Measurements from ENCODE around the gene MTCP1. TPM values are rescaled to one million over a fixed set of nuclear protein-coding genes. Genes with fewer than 3 reads are reported as not detected.

The MTCP1 gene
- total and polyA plus RNA-seq, 10 of the 15 experiments (the other 5 are each of a cell fraction or from before 2014, with no cell fraction given), result 16.6 to 74.0 (median 30.9) TPM

DNA sequence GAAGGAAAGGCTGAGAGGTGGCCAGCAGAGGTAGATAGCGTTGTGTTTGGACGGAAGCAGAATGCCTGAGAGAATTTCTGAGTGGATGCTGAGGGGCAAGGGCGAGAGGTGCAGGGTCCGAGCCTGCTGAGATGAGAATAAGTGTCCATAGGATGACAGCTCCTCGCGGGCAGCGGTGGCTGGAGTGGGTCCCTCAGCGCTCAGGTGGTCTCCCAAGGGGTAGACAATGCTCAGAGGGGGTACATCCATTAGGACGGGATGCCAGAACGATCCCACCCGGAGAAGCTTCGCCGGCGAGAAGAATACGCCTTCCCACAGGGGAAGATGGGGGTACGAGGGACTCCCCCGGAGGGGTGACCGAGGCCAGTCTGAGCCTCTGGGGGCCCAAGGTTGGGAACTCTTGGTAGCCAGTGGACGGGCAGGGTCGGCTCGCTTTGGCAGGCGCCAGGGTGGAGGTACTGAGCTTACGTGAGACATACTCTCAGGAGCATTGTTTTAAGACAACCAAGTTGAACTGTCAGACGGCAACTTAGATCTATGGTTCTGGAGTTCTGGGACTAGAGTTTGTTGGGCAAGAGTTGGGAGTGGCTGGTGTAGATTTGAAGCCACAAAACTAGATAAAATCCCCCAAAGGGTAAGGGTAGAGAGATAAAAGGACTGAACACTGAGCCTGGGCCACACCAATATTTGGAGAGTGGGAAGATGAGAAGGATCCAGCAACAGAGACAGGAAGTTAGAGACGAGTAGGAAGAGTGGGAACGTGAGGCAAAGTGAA, 16.2 kb upstream of the MTCP1 start:
- in situ Hi-C loops (cut with MboI), result no loop called here
- POLR2A ChIA-PET, result no interaction called here
- no peaks in the 10 kb centered on the region for H4K20me1 ChIP-seq (ENCODE audit: control insufficient read depth, insufficient read depth)

More for the DNA sequence above, 16.2 kb upstream of the MTCP1 start:
- Histone ChIP-seq H3K27ac (ENCODE audit: control insufficient read depth, insufficient read depth) (no peak overlapping the region), H3K36me3 (ENCODE audit: control insufficient read depth in 2 of 2, insufficient read depth in 2 of 2, low read length in 1 of 2) (peaks cover 0 to 2% of the 10 kb centered on the region in 2 experiments; a peak in 1 of 4 replicates), H2AFZ (ENCODE audit: control insufficient read depth, low read depth, low read length) (no peak overlapping the region), H3K4me3 (no peak overlapping the region), H3K4me1 (ENCODE audit: control insufficient read depth, insufficient read depth, low read length) (no peaks in the 10 kb centered on the region), H3K27me3 (replicated peaks in 1 of 2; ENCODE audit: control insufficient read depth in 2 of 2, insufficient read depth in 2 of 2, low read length in 1 of 2) (no peaks in the 10 kb centered on the region), H3K9ac (ENCODE audit: control insufficient read depth, insufficient read depth, low read length) (no peak overlapping the region), H3K4me2 (ENCODE audit: control insufficient read depth, insufficient read depth) (no peak overlapping the region), H3K9me3 (replicated peaks; ENCODE audit: control insufficient read depth, insufficient read depth, low read length) (no peaks in the 10 kb centered on the region), H3K79me2 (ENCODE audit: control insufficient read depth, insufficient read depth, low read length) (no peaks in the 10 kb centered on the region)
- FAIRE-seq (peak; percentile 7), DNase-seq (ENCODE audit: low read depth, low spot score) (no peak), ATAC-seq (no peak)
- no TSS peak for BruUV-seq (replicated peaks)
- ChIA-PET RAD21 (ENCODE audit: unreplicated experiment) (interaction anchor here (1.2 kb wide), 1 partner anchor 101 kb away, joined by 3 read pairs; no protein-coding TSS in a partner anchor), SMC1A (ENCODE audit: uncharacterized antibody, unreplicated experiment) (interaction anchor here (1.5 kb wide), 1 partner anchor 170 kb away, joined by 4 read pairs; no protein-coding TSS in a partner anchor), CTCF (interaction anchor here (0.6 to 3.0 kb wide), 11 partner anchors 11 to 170 kb away, joined by 3 to 10 read pairs (median 4); no protein-coding TSS in a partner anchor)
- TF ChIP-seq BMI1 (IDR thresholded peaks at IDR 0.05; ENCODE audit: borderline replicate concordance) (no peak), KDM1A (IDR thresholded peaks at IDR 0.05; ENCODE audit: borderline replicate concordance) (no peak), BCL11A (IDR thresholded peaks at IDR 0.05; ENCODE audit: low read depth, low read length) (no peak), BCLAF1 (IDR thresholded peaks at IDR 0.05) (no peak), RAD21 (IDR thresholded peaks at IDR 0.05; ENCODE audit: insufficient read depth, low read depth, low read length) (no peak), USF1 (IDR thresholded peaks at IDR 0.05; ENCODE audit: borderline replicate concordance, extremely low read length, insufficient read depth, low read depth, low read length) (no peak), SREBF2 (IDR thresholded peaks at IDR 0.05; ENCODE audit: low read length) (no peak), CBX3 (IDR thresholded peaks at IDR 0.05; ENCODE audit: borderline replicate concordance, low read depth) (no peak), POU2F2 (IDR thresholded peaks at IDR 0.05; ENCODE audit: borderline replicate concordance, low read depth, low read length) (no peak), RFX5 (IDR thresholded peaks at IDR 0.05; ENCODE audit: low read depth, low read length) (no peak), ETV6 (conservative IDR thresholded peaks at IDR 0.05 in 1 of 2, IDR thresholded peaks at IDR 0.05 in 1 of 2; ENCODE audit: borderline replicate concordance in 1 of 2, low read depth in 1 of 2) (no peak), HDAC6 (IDR thresholded peaks at IDR 0.05; ENCODE audit: unreplicated experiment) (no peak)
- TF ChIP-seq, protein P1, sequence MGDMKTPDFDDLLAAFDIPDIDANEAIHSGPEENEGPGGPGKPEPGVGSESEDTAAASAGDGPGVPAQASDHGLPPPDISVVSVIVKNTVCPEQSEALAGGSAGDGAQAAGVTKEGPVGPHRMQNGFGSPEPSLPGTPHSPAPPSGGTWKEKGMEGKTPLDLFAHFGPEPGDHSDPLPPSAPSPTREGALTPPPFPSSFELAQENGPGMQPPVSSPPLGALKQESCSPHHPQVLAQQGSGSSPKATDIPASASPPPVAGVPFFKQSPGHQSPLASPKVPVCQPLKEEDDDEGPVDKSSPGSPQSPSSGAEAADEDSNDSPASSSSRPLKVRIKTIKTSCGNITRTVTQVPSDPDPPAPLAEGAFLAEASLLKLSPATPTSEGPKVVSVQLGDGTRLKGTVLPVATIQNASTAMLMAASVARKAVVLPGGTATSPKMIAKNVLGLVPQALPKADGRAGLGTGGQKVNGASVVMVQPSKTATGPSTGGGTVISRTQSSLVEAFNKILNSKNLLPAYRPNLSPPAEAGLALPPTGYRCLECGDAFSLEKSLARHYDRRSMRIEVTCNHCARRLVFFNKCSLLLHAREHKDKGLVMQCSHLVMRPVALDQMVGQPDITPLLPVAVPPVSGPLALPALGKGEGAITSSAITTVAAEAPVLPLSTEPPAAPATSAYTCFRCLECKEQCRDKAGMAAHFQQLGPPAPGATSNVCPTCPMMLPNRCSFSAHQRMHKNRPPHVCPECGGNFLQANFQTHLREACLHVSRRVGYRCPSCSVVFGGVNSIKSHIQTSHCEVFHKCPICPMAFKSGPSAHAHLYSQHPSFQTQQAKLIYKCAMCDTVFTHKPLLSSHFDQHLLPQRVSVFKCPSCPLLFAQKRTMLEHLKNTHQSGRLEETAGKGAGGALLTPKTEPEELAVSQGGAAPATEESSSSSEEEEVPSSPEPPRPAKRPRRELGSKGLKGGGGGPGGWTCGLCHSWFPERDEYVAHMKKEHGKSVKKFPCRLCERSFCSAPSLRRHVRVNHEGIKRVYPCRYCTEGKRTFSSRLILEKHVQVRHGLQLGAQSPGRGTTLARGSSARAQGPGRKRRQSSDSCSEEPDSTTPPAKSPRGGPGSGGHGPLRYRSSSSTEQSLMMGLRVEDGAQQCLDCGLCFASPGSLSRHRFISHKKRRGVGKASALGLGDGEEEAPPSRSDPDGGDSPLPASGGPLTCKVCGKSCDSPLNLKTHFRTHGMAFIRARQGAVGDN (IDR thresholded peaks at IDR 0.05), result no peak
- TF ChIP-seq, protein P2, sequence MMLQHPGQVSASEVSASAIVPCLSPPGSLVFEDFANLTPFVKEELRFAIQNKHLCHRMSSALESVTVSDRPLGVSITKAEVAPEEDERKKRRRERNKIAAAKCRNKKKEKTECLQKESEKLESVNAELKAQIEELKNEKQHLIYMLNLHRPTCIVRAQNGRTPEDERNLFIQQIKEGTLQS (IDR thresholded peaks at IDR 0.05; ENCODE audit: borderline replicate concordance, extremely low read depth, low read depth, low read length), result no peak
- intact Hi-C loops (cut with micrococcal nuclease; ENCODE audit: unreplicated experiment), result loop anchor here (1.0 to 10.0 kb wide), 2 partner anchors 106 to 172 kb away; no protein-coding TSS in a partner anchor
- 77% methylated on average over 23 of the region's 26 CpGs for WGBS (ENCODE audit: insufficient coverage, insufficient replicate concordance, low lambda C conversion rate, missing lambda C conversion rate)

Data from GM12878 (cell line).